ENCODE measurements around the gene AMIGO1. TPM values are rescaled to one million over a fixed set of nuclear protein-coding genes. Genes with fewer than 3 reads are reported as not detected.

The AMIGO1 gene
- total RNA-seq, 1 experiment from 2014 or later = 0.72 TPM

GRCh38 chr1:109532365-109533136, 23.0 kb upstream of the AMIGO1 start:
- peak; percentile 65 for DNase-seq (ENCODE audit: low spot score)

DNA sequence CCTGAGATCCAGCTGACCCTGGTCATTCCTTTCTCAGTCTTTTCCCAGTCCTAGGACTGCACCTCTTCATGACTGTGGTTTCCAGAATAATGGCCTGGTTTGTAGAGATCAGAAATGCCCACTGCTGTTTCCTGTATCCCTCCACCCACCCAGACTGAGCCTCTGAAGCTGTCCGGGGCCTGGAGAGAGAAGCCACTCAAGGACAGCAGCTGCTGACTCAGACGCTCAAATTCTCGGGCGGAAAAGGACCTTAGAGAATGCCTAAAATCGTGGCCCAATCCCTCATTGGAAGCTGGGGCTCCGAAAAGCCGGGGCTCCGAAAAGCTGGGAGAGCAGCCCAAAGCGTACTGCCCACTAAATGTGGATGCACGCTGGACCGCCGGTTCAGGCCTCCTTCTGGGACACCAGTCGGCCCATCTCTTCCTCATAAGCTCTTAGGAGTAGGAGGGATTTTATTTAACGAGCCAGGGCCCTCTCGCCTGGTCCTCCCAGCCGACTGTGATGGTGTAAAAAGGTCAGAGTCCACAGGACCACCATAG, 22.4 kb upstream of the AMIGO1 start:
- DNase-seq (ENCODE audit: low spot score) = no peak

DNA sequence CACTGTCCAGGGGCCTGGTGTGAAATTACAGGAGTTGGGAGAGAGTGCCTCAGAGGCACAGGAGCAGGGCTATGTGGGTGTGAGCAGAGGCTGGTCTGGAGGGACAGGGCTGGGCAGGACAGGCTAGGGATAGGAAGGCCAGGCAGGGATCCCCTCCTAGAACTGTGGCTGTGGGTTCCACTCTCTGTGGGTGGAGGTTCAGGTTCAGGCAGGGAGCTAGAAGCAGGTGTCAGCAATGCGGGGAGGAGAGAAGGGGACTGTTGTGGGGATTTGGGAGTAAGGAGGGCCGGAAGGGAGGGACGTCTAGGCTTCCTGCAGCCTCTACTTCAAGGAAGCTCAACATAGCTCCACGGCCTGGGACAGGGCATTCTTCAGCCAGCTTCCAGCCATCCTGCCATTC, 21.9 kb upstream of the AMIGO1 start:
- no peak for DNase-seq (ENCODE audit: low spot score)

DNA sequence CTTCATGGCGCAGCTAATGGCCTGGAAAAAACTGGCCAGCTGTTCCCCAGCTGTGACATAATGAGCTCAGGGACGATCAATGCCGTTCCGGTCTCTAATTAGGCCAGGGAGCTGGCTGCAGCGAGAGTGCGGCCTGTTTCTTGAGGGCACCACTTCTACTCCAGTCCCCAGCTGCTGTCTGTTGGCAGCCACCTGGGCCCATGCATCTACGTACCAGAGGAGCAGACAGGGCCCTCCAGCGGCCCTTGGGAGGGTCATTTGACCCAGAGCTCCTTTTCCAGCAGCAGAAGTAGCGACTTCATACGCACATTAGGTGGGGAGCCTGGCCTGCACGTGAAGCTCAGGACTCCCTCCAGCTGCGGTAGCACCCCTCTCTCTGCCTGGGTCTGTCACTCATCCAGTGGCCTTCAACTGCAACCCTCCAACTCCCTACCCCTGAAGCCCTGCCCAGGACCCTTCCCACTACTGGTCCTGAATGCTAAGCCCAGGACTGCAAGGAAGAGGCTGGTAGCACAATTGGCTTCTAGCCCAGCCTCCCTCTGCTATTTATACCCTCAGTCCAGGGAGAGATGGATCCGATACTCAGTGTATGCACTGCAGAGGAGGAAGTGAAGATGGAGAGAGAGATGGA, 21.0 kb upstream of the AMIGO1 start:
- no peak for DNase-seq (ENCODE audit: low spot score)

- no peak for DNase-seq (ENCODE audit: low spot score)
Measured at GRCh38 chr1:109529881-109530456, 20.4 kb upstream of the AMIGO1 start.

DNA sequence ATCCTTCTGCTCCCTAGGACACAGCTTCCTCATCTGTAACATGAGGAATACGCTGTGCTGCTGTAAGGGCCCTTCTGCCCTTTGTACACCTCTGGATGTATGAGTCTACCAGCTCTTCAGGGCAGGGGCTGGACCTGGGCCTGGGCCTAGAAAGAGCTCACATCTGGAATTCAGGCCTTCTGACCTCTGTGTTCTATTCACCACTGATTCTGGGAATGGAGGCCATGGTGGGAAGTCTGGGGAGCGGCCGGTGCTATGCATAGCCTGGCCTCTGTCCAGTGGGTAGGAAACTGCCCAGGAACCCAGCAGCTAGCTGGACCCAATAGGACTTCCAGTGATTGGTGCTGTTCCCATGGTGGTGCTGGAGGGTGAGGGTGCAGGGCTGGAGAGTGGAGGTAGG, 19.2 kb upstream of the AMIGO1 start:
- no peak for DNase-seq (ENCODE audit: low spot score)

GRCh38 chr1:109527846-109528695, 18.5 kb upstream of the AMIGO1 start:
- DNase-seq (ENCODE audit: low spot score) = no peak

- DNase-seq (ENCODE audit: low spot score) = no peak
Measured at GRCh38 chr1:109527098-109527811, 17.7 kb upstream of the AMIGO1 start.

DNA sequence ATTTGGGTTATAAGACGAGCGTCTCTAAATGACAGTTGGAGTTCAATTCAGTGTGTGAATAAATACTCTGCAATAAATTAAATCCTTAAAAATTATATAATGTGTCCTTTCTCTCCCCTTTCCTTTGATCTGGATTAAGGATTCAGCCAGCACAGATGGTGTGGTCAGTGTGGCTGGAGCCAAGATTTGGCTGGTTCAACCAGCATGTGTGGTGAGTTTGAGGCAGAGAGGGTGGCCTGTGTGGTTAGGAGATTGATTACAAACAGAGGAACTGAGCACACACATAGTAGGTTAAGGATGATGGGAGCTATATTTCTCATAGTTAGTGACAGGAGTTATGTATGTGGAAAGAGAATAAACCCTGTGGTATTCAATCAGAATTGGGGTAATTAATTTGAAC, 14.2 kb upstream of the AMIGO1 start:
- DNase-seq (ENCODE audit: low spot score) = no peak

DNA sequence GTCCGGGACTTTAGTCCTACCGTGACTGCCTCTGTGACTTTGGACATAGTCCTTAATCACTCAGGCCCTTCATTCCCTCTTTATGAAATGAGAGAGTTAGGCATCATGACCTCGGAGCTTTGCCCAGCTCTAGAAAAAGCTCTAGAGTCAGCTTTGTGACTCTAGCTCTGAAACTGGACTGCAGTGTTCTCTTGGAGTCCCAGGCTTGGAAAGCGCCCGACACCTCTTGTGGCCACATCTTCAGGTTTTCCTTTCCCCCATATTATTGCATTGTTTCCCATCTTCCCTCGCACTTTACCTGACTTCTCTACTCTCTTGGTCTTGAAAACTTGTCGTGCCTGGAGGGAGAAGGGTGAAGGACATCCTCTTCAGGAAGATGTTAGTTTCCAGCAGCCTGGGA, 12.5 kb upstream of the AMIGO1 start:
- no peak for DNase-seq (ENCODE audit: low spot score)

DNA sequence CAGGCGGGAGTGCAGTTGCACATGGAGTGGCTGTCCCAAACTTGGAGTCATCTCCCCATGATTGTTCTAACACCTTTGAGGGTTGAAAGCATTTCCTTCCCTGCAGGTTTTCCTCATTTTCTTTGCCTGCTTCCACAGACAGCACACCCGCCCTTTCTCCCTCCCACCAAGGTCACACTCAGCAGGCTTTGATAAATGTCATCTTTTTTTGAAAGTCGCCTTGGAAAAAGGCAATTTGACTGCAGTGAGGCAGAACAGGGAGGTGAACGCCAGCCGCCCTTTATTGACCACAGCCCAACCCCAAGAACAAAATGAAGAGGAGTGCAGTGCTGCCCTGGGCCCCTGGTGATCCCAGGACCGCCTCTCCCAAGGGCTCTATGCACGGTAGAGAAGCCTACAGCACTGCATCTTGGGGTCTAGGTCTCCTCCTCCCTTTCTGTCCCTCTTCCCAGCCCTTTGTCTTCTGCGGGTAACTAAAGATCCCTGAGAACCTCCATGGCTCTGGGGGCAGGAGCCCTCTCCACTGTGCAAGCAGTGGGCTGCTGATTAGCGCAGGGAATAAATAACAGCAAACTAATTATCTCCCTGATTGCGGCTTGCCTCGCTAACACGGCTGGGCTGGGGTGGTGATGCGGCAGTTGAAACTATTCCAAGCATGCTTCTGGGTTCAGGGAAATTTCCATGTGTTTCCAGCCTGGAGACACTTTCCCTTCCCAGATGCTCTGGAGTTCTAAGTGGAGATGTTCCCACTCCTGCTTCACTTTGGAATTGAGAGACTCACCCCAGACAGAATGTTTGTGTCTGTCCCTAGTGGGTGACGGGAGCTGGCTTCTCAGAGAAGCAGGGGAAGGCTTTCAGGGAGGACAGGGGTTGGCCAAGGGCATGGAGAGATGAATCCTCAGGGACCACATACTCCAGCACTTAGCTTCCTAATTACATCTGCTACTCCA, 11.8 kb upstream of the AMIGO1 start:
- no peak for DNase-seq (ENCODE audit: low spot score)

GRCh38 chr1:109517337-109517736, 7.8 kb upstream of the AMIGO1 start:
- no peak for DNase-seq (ENCODE audit: low spot score)

GRCh38 chr1:109516872-109517271, 7.3 kb upstream of the AMIGO1 start:
- DNase-seq (ENCODE audit: low spot score) = no peak

DNA sequence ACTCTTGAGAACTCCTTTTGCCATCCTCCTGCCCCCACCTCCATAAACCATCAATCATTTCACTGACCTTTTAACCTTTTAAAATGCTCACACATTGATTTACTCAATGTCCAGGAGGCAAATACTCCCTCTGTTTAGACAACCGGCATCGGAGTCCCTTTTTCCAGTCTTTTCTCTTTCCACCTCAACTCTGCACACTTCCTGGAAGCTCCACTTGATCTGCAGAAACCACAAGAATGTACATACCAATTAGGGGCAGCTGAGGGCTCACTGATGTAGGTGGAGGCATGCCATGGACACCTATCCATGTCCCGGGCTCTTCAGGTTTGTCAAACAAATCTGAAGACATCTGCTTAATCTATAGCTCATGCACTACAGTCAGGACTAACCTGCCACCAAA, 5.3 kb upstream of the AMIGO1 start:
- no peak for DNase-seq (ENCODE audit: low spot score)

DNA sequence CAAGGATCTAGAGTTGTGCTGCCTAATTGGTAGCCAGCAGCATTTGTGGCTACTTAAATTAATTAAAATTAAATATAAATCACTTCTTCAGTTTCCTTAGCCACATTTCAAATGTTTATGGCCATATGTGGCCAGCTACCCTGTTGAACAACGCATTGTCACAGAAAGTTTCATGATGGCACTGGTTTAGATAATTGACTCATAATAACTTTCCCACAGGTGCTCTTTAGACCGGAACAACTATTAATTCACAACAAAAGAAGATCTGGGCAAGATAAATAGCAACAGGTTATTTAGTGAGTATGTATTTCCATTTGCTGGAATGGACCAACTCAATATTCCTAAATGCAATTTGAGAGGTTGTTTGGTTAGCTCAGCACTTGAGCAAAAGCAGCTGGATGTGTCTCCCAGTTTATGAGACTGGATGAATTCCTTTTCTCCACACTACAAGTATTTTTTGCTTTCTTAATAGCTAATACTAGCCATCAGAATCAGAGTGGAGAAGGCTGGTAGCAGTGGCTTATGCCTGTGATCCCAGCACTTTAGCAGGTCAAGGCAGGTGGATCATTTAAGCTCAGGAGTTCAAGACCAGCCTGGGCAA, 3.7 kb upstream of the AMIGO1 start:
- DNase-seq (ENCODE audit: low spot score) = no peak

DNA sequence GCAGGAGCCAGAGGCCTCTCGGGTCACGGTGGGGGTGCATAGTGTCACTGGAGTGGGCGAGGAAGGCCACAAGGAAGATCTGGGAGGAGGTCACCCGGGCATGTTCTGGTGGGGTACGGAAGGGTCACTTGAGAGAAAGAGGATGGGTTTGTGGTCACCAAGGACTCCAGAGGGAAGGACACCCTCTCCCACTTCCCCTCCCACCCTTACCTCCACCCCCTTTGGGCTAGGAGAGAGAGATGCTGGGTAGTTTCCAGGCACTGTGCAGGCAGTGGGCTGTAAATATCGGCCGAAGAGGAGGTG, 703 bp downstream of the AMIGO1 start:
- no peak for DNase-seq (ENCODE audit: low spot score)

DNA sequence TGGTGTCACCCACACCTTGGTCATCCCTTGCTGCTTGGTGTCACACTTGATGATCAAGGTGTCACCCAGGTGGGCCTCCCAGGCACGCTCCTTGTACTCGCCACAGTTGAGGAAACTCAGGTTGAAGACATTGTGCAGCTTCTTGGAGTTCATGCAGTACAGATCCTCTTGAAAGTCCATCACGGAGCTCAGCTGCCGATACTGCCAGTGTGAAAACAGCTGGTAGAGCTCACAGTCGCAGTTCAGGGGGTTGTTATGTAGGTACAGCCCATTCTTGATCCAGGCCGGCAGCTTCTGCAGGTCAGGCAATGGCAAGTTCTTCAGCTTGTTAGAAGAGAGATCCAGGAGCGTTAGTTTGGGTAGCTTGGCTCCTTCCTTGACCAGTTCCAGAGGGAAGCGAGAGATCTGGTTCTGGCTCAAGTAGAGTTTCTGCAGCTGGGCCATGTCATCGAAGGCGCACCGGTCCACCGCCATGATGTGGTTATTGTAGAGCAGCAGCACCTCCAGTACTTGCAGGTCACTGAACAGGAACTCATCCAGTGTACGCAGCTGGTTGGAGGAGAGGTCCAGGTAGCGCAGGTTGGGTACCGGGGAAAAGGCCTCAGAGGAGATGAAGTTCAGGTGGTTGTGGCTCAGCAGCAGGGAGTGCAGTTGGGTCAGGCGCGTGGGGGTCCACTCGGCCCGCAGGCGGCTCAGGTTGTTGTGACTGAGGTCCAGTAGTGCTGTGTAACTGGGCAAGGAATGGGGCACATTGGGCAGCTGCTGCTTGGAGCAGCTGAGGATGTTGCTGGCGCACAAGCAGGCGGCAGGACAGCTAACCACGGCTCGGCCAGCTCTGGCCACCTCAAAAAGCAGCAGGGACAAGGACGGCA, 1.3 kb downstream of the AMIGO1 start:
- DNase-seq (ENCODE audit: low spot score) = no peak

DNA sequence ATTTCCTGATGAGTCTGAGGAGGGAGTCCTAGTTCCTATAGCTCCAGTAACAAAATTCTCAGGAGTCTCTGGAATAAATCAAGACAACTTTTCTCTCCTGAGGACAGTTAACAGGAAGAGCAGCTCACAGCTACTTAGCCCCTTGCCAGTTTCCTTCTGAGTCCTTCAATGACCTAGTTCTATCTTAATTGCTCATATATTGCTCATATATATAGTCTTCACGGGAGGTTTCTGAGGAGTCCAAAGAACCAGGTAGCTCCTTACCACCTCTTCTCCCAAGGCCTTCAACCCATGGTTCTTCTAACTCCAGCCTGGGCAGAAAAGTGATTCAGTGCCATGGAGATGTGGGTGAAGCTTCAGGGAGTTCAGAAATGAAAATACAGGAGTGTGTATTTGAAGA, 4.6 kb downstream of the AMIGO1 start:
- DNase-seq (ENCODE audit: low spot score) = no peak

- DNase-seq (ENCODE audit: low spot score) = no peak
Measured at GRCh38 chr1:109503935-109504334, 5.6 kb downstream of the AMIGO1 start.

Measured in H4 (cell line).